Caco-2 (cell line): Measurements from ENCODE around the gene ANKMY1. TPM values are rescaled to one million over a fixed set of nuclear protein-coding genes. Genes with fewer than 3 reads are reported as not detected.

Experiments
- BruUV-seq: library from RNA; stranded (reverse); fragments of 400-500 nt; replicated peaks from 2 replicates; lab custom pipeline; 2021; lab: Mats Ljungman, UMichigan
- CTCF ChIA-PET: fragments of 300-600 bp; sonication (Branson Sonifier 250); formaldehyde crosslinking; loops from one replicate; lab custom pipeline; 2022; ENCODE audit warnings: antibody characterized with exemption; lab: Charles Lee
- POLR2A ChIA-PET: fragments of 300-600 bp; sonication (Branson Sonifier 250); formaldehyde crosslinking; loops from one replicate; lab custom pipeline; 2022; ENCODE audit warnings: antibody characterized with exemption; lab: Charles Lee
- DNase-seq, 2 experiments: peaks; one replicate each; pipeline versions ENCODE4 v3.0.0 to v3.0.0-alpha.2; 2020 to 2022
- H3K27me3 ChIP-seq: replicated peaks from 2 replicates; pipeline ENCODE4 v1.6.0; 2011; ENCODE audit warnings: low read length; ENCODE audit not compliant: control insufficient read depth, insufficient read depth
- H3K36me3 ChIP-seq: 2 replicates; pipeline ENCODE4 v1.5.1; 2011; ENCODE audit warnings: low read length; ENCODE audit not compliant: control insufficient read depth, insufficient read depth
- H3K4me1 ChIP-seq: fragments of 250-450 bp; sonication (Bioruptor Pico); 2 replicates; pipeline ENCODE4 v1.5.1; 2020; ENCODE audit warnings: mild to moderate bottlenecking
- H3K4me3 ChIP-seq: 2 replicates; pipeline ENCODE4 v1.5.1; 2011; ENCODE audit warnings: low read depth, mild to moderate bottlenecking, control low read depth, low read length
- H3K9me3 ChIP-seq: fragments of 250-450 bp; sonication (Bioruptor Pico); 2 replicates; pipeline ENCODE4 v1.5.1; 2020; ENCODE audit warnings: mild to moderate bottlenecking, moderate library complexity
- H3K27ac Mint-ChIP-seq: one replicate; pipeline ENCODE4 v1.8.0; 2022; ENCODE audit warnings: mixed read lengths; ENCODE audit not compliant: unreplicated experiment
- H3K27me3 Mint-ChIP-seq: one replicate; pipeline ENCODE4 v1.8.0; 2022; ENCODE audit warnings: mixed read lengths; ENCODE audit not compliant: insufficient read depth, unreplicated experiment
- H3K36me3 Mint-ChIP-seq: one replicate; pipeline ENCODE4 v1.8.0; 2022; ENCODE audit warnings: mild to moderate bottlenecking, mixed read lengths; ENCODE audit not compliant: insufficient read depth, unreplicated experiment
- H3K4me1 Mint-ChIP-seq: one replicate; pipeline ENCODE4 v1.8.0; 2022; ENCODE audit warnings: low read depth, mixed read lengths; ENCODE audit not compliant: unreplicated experiment
- H3K4me3 Mint-ChIP-seq: one replicate; pipeline ENCODE4 v1.8.0; 2022; ENCODE audit warnings: mild to moderate bottlenecking, moderate library complexity, mixed read lengths; ENCODE audit not compliant: unreplicated experiment
- H3K9me3 Mint-ChIP-seq: one replicate; pipeline ENCODE4 v1.8.0; 2022; ENCODE audit warnings: mixed read lengths; ENCODE audit not compliant: unreplicated experiment
- CTCF ChIP-seq, 2 experiments: fragments of 200-600 bp in 1 of 2; IDR thresholded peaks; 1 replicate in 1 of 2; 2 replicates in 1 of 2; pipeline versions ENCODE4 v1.5.1 to v1.8.0; 2011 to 2022; ENCODE audit warnings: antibody characterized with exemption in 1 of 2, control low read depth in 1 of 2, inconsistent platforms in 1 of 2, low read depth in 1 of 2, low read length in 1 of 2, mild to moderate bottlenecking in 1 of 2, moderate library complexity in 1 of 2; ENCODE audit not compliant: insufficient read depth in 1 of 2, severe bottlenecking in 1 of 2, unreplicated experiment in 1 of 2
- intact Hi-C: fragments of 100-400 bp; cut with micrococcal nuclease; formaldehyde crosslinking; loops from one replicate; pipeline ENCODE4 v1.10.0; 2022; ENCODE audit not compliant: unreplicated experiment
- total RNA-seq: library from RNA; stranded (reverse); gene quantifications from 2 replicates; pipeline ENCODE4 v1.2.3, GENCODE V29; 2022

The ANKMY1 gene
- total RNA-seq, 1 experiment from 2014 or later, result 12.2 TPM

DNA sequence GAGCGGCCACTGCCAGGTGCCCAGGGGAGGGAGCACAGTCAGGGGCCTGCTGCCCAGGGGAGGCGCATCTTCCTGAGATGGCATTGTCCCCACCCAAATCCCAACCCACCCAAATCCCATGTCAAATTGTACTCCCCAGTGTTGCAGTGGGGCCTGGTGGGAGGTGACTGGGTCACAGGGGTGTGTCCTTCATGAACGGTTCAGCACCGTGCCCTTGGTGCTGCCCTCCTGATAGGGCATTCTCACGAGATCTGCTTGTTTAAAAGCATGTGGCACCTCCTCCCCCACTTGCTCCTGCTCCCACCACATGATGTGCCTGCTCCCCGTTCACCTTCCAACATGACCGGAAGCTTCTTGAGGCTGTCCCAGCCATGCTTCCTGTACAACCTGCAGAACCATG is 27.6 kb downstream of the ANKMY1 start:
- BruUV-seq, result no TSS peak
- no peak for TF ChIP-seq CTCF (IDR thresholded peaks at IDR 0.05; ENCODE audit: insufficient read depth in 1 of 2, low read depth in 1 of 2, low read length in 1 of 2, severe bottlenecking in 1 of 2, unreplicated experiment in 1 of 2)
- H3K4me1 Mint-ChIP-seq, result no peaks in the 10 kb centered on the region
- H3K27ac Mint-ChIP-seq, result no peak overlapping the region
- no peak for DNase-seq
- no peak overlapping the region for H3K4me3 Mint-ChIP-seq
- ChIA-PET CTCF (no interaction called here), POLR2A (no interaction called here)
- H3K36me3 Mint-ChIP-seq, result peaks cover 11% of the 10 kb centered on the region
- H3K27me3 Mint-ChIP-seq, result no peaks in the 10 kb centered on the region
- peaks cover 3% of the 10 kb centered on the region for H3K36me3 ChIP-seq
- peaks cover 13% of the 10 kb centered on the region for H3K9me3 ChIP-seq
- intact Hi-C loops, result no loop called here
- H3K9me3 Mint-ChIP-seq, result peaks cover 35% of the 10 kb centered on the region
- 0 out of 2 replicates have a peak, but pooled peaks cover 2% of the 10 kb centered on the region for H3K4me1 ChIP-seq
- H3K4me3 ChIP-seq, result no peak overlapping the region
- H3K27me3 ChIP-seq, result no peaks in the 10 kb centered on the region

DNA sequence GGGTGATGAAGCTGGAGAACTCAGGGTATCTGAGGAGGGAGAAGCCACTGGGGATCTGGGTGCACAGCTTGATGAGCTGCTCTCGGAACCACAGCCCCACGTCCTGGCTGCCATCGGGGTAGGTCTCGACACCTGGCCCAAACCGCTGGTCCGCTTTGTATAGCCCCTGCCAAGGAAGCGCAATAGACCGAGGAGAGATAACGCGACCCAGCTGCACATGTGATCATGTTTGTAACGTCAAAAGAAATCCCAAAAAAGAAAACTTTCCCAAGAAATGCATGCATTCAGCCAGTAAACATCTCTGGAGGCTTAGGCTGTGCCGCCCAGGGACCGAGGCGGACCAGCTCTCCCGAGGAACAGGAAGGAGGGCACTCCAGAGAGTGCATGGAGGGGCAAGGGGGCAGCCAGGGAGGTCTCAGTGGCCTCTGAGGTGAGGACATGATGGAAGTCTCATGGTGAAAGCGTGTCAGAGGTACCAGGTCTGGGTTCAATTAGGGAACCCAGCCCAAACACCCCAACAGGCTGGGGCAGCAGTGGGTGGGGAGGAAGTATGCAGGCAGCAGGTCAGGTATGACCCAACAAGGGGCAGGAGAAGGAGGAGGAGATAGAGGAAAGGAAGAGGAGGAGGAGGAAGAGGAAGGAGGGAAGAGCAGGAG is 28.3 kb downstream of the ANKMY1 start:
- Mint-ChIP-seq H3K9me3 (peaks cover 41% of the 10 kb centered on the region), H3K27ac (no peak overlapping the region), H3K4me1 (no peaks in the 10 kb centered on the region), H3K4me3 (no peak overlapping the region), H3K27me3 (no peaks in the 10 kb centered on the region), H3K36me3 (peaks cover 16% of the 10 kb centered on the region)
- Histone ChIP-seq H3K4me3 (no peak overlapping the region), H3K36me3 (peaks cover 3% of the 10 kb centered on the region), H3K9me3 (peaks cover 14% of the 10 kb centered on the region), H3K27me3 (no peaks in the 10 kb centered on the region), H3K4me1 (no peaks in the 10 kb centered on the region)
- CTCF ChIA-PET, result no interaction called here
- POLR2A ChIA-PET, result no interaction called here
- no TSS peak for BruUV-seq
- intact Hi-C loops, result no loop called here
- no peak for DNase-seq
- TF ChIP-seq CTCF (IDR thresholded peaks at IDR 0.05; ENCODE audit: insufficient read depth in 1 of 2, low read depth in 1 of 2, low read length in 1 of 2, severe bottlenecking in 1 of 2, unreplicated experiment in 1 of 2), result no peak

- H3K27ac Mint-ChIP-seq, result no peak overlapping the region
- intact Hi-C loops, result no loop called here
- peaks cover 17% of the 10 kb centered on the region for H3K36me3 Mint-ChIP-seq
- no peak overlapping the region for H3K4me3 Mint-ChIP-seq
- peaks cover 41% of the 10 kb centered on the region for H3K9me3 Mint-ChIP-seq
- H3K4me1 ChIP-seq, result no peaks in the 10 kb centered on the region
- peaks cover 14% of the 10 kb centered on the region for H3K9me3 ChIP-seq
- H3K36me3 ChIP-seq, result peaks cover 3% of the 10 kb centered on the region
- TF ChIP-seq CTCF (IDR thresholded peaks at IDR 0.05; ENCODE audit: insufficient read depth in 1 of 2, low read depth in 1 of 2, low read length in 1 of 2, severe bottlenecking in 1 of 2, unreplicated experiment in 1 of 2), result no peak
- ChIA-PET POLR2A (no interaction called here), CTCF (no interaction called here)
- H3K27me3 ChIP-seq, result no peaks in the 10 kb centered on the region
- no peaks in the 10 kb centered on the region for H3K4me1 Mint-ChIP-seq
- no TSS peak for BruUV-seq
- no peak for DNase-seq
- H3K4me3 ChIP-seq, result no peak overlapping the region
- H3K27me3 Mint-ChIP-seq, result no peaks in the 10 kb centered on the region
Measured at GRCh38 chr2:240528406-240529040, 29.3 kb downstream of the ANKMY1 start.
